ENCODE results near the gene KLHL25. TPM values are rescaled to one million over a fixed set of nuclear protein-coding genes. Genes with fewer than 3 reads are reported as not detected.

The KLHL25 gene
- total RNA-seq, 1 experiment from 2014 or later = 18.4 TPM

DNA sequence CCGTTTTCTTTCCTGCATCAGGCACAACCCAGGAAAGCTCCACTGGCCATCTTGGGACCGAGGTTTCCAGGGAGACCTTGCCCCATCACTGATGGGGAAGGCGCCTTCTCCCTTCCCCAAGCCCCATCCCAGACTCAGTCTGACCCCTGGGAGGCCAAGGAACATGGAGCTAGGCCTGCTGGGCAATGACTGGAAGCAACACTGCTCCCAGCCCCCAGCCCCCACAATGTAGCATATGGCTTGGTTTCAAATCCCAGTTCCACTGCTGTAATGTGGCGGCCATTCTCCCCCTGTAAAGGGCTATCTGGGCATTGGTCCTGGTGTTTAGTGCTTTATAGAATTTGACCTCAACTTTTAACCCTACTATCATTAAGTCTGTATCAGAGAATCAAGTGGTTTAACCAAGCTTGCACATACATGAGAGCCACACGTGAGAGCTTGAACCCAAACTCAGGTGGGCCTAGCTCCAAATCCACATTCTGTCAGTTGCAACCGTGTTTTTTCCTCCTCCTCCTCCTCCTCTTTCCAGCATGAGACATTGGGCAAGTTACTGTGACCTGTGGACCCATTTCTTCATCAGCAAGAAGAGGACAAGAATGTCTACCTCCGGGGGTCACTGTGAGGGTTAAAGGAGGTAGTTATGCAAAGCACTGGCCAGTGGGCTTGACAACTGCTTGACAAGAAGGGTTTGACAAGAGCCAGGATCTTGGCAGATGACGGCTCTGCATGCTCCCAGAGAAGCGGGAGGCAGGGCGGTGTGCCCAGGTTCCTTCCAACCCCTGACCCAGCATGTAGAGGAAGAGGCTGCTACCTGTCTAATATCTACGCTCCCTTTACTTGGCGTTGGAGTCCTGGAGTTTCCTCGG, 37.4 kb downstream of the KLHL25 start:
- no peak overlapping the region for H3K14ac ChIP-seq (ENCODE audit: insufficient read depth, low read length)
- no peak overlapping the region for H3K4me2 ChIP-seq (ENCODE audit: insufficient read depth, insufficient read length, low read length)
- no peak for TF ChIP-seq CTCF (conservative IDR thresholded peaks at IDR 0.05)

More for the DNA sequence above, 37.4 kb downstream of the KLHL25 start:
- Histone ChIP-seq H3K27me3 (ENCODE audit: insufficient read depth, low read length) (no peaks in the 10 kb centered on the region), H2BK12ac (ENCODE audit: insufficient read length, low read depth, low read length) (no peak overlapping the region), H4K20me1 (ENCODE audit: control insufficient read depth, insufficient read depth, insufficient read length) (no peaks in the 10 kb centered on the region), H2AFZ (ENCODE audit: low read length) (no peak overlapping the region), H3K23me2 (ENCODE audit: insufficient read length, low read depth, low read length, poor library complexity, severe bottlenecking) (no peaks in the 10 kb centered on the region), H2BK120ac (ENCODE audit: low read depth, low read length, poor library complexity, severe bottlenecking) (no peak overlapping the region), H3K9me3 (ENCODE audit: control insufficient read depth, low read depth, low read length) (no peaks in the 10 kb centered on the region), H4K91ac (ENCODE audit: insufficient read length, low read depth, low read length) (no peak overlapping the region), H3K4me1 (ENCODE audit: insufficient read depth, low read length) (peaks cover 3% of the 10 kb centered on the region; the same call in 1 of the 2 replicates), H3K79me2 (ENCODE audit: insufficient read depth, low read length) (no peaks in the 10 kb centered on the region), H3K27ac (ENCODE audit: insufficient read length, low read depth, low read length) (no peak overlapping the region), H3K23ac (ENCODE audit: insufficient read length, low read depth, low read length) (no peak overlapping the region), H3K56ac (ENCODE audit: insufficient read length, low read depth, low read length) (no peak overlapping the region), H2BK20ac (ENCODE audit: low read depth, low read length, poor library complexity, severe bottlenecking) (no peak overlapping the region), H4K8ac (replicated peaks; ENCODE audit: insufficient read length, low read depth, low read length) (no peak overlapping the region), H3K4ac (ENCODE audit: low read depth, low read length) (no peak overlapping the region), H3T11ph (ENCODE audit: low read length) (no peak overlapping the region), H3K79me1 (ENCODE audit: insufficient read depth, low read depth, low read length, poor library complexity, severe bottlenecking) (no peaks in the 10 kb centered on the region), H2AK5ac (ENCODE audit: insufficient read length, low read length) (no peak overlapping the region), H4K5ac (ENCODE audit: insufficient read length, low read depth, low read length) (no peak overlapping the region), H2BK15ac (ENCODE audit: low read depth, low read length) (no peak overlapping the region), H3K9ac (ENCODE audit: extremely low read depth, insufficient read length, low read length) (no peak overlapping the region), H3K18ac (ENCODE audit: insufficient read length, low read depth, low read length) (no peak overlapping the region), H2BK5ac (ENCODE audit: insufficient read length, low read length) (no peak overlapping the region)
- whole genome bisulfite sequencing (ENCODE audit: extremely low coverage, insufficient read length, low lambda C conversion rate) = no CpG with 5 or more reads among the region's 13 CpGs
- peak overlapping the region in 1 of 3 experiments; percentile 27; a peak in 1 of 7 replicates for H3K27ac Mint-ChIP-seq
- no peaks in the 10 kb centered on the region for H3K9me3 Mint-ChIP-seq
- H3K4me3 Mint-ChIP-seq = no peak overlapping the region
- peaks cover 19 to 52% (median 35%) of the 10 kb centered on the region in 3 experiments; a peak in 6 of 7 replicates for H3K36me3 Mint-ChIP-seq (ENCODE audit: insufficient read depth in 1 of 3, low read depth in 3 of 3)
- no peak for DNase-seq
- H3K4me1 Mint-ChIP-seq = peaks cover 16% of the 10 kb centered on the region in 2 experiments
- H3K27me3 Mint-ChIP-seq (ENCODE audit: low read depth) = no peaks in the 10 kb centered on the region; the same call in 1 of the 2 replicates
